RWPE1 (cell line): Measurements from ENCODE around the gene PIK3CD.

ENCODE experiments used
- CTCF ChIA-PET: fragments of 350-600 bp; sonication (Branson Sonifier 250); formaldehyde crosslinking; extraction: SDS; loops from one replicate; lab custom pipeline; 2021; lab: Yijun Ruan, JAX
- POLR2A ChIA-PET: fragments of 400-600 bp; formaldehyde crosslinking; extraction: SDS; loops from one replicate; lab custom pipeline; 2020; ENCODE audit warnings: antibody characterized with exemption; ENCODE audit not compliant: low non-redundant PET; lab: Yijun Ruan, JAX
- DNase-seq: peaks from one replicate; pipeline ENCODE4 v3.0.0; 2012; ENCODE audit warnings: low spot score
- H3K27ac ChIP-seq: fragments of 450-650 bp; 2 replicates; pipeline ENCODE4 v1.5.1; 2017
- TF ChIP-seq, protein P1 (sequence below): fragments of 450-650 bp; conservative IDR thresholded peaks from 2 replicates; pipeline ENCODE4 v1.5.1; 2017; ENCODE audit warnings: low read depth, mild to moderate bottlenecking

Gene PIK3CD

DNA sequence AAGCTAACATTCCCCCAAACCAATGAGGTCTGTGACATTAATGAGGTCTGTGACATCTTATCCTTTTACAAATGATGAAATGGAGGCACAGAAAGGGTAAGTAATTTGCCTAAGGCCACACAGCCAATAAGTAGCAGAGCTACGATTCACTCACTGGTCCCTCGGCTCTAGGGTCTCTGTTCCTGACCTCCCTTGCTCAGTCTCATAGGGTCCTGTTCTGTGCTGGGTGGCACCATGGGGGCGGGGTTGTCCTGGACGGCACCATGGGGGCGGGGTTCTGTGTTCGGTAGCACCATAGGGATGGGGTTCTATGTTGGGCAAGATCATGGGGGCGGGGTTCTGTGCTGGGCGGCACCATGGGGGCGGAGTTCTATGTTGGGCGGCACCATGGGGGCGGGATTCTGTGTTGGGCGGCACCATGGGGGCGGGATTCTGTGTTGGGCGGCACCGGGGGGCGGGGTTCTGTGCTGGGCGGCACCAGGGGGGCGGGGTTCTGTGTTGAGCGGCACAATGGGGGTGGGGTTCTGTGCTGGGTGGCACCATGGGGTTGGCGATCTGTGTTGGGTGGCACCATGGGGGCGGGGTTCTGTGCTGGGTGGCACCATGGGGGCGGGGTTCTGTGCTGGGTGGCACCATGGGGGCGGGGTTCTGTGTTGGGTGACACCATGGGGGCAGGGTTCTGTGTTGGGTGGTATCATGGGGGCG, 116.6 kb downstream of the PIK3CD start:
- TF ChIP-seq, protein P1, sequence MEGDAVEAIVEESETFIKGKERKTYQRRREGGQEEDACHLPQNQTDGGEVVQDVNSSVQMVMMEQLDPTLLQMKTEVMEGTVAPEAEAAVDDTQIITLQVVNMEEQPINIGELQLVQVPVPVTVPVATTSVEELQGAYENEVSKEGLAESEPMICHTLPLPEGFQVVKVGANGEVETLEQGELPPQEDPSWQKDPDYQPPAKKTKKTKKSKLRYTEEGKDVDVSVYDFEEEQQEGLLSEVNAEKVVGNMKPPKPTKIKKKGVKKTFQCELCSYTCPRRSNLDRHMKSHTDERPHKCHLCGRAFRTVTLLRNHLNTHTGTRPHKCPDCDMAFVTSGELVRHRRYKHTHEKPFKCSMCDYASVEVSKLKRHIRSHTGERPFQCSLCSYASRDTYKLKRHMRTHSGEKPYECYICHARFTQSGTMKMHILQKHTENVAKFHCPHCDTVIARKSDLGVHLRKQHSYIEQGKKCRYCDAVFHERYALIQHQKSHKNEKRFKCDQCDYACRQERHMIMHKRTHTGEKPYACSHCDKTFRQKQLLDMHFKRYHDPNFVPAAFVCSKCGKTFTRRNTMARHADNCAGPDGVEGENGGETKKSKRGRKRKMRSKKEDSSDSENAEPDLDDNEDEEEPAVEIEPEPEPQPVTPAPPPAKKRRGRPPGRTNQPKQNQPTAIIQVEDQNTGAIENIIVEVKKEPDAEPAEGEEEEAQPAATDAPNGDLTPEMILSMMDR = no peak
- ChIA-PET CTCF (interaction anchor here (0.5 to 0.6 kb wide), 3 partner anchors 134 to 400 kb away, joined by 3 to 7 read pairs (median 3); no protein-coding TSS in a partner anchor), POLR2A (no interaction called here)
- peak overlapping the region; percentile 92 for H3K27ac ChIP-seq
- DNase-seq = peak; percentile 15

DNA sequence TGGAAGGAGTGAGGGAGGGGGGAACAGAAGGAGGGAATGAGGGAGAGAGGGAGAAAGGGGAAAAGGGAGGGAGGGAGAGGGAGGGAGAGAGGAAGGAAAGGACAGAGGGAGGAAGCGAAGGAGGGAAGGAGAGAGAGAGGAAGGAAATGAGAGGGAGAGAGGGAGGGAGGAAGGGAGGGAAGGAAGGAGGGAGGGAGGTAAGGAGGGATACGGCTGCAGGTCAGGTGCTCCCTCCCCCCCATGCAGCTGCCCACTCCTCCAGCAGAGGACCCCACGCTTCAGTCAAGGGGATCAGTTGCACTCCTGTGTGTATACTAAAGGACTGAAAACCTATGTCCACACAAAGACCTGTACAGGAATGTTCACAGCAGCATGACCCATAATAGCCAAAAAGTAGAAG, 117.5 kb downstream of the PIK3CD start:
- DNase-seq = no peak
- TF ChIP-seq, protein P1 = no peak
- CTCF ChIA-PET = no interaction called here
- POLR2A ChIA-PET = no interaction called here
- H3K27ac ChIP-seq = peak overlapping the region; percentile 65

DNA sequence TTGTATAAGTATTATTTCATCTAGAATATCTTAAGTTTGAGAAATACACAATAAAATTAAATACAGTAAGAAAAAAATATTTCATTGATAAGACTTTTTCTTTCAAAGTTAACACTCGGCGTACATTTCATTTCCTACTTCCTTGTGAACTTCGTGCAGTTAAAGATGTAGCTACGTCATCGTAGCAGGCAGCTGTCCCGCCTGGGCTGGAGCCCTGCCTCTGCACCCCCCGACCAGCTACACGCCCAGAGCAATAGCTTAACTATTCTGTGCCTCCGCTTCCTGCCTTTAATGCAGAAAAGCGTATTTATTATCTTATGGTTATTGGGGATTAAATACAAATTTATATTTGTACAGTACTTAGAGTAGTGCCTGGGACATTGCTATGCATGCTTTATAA, 118.8 kb downstream of the PIK3CD start:
- no peak for DNase-seq
- CTCF ChIA-PET = no interaction called here
- POLR2A ChIA-PET = no interaction called here
- H3K27ac ChIP-seq = peak overlapping the region; percentile 40
- TF ChIP-seq, protein P1 = no peak

DNA sequence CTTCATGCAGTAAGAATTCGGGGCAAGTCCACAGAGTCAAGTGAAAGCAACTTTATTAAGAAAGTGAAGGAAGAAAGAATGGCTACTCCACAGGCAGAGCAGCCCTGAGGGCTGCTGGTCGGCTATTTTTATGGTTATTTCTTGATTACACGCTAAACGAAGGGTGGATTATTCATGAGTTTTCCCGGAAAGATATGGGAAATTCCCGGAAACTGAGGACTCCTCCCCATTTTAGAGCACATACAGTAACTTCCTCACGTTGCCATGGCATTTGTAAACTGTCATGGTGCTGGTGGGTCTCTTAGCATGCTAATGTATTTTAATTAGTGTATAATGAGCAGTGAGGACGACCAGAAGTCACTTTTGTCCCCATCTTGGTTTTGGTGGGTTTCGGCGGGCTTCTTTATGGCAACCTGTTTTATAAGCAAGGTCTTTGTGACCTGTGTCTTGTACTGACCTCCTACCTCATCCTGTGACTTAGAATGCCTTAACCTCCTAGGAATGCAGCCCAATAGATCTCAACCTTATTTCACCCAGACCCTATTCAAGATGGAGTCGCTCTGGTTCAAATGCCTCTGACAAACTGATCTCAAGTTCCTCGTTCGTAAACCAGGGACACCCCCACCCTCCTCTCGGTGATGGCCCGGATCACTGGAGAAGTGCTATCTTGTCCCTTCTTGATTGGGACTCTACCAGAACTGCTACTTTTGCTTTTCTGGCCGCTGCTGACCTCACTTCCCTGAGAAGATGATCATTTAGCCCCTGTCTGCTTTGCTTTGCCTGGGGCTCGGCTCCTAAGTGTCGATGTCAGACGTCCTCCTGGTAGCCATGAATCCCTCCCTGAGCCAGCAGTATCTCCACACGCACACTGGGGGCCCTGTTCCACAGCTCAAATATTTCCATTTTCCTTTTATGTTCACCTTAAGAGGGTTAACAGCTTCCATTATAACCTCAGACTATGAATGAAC, 123.5 kb downstream of the PIK3CD start:
- peak overlapping the region; percentile 79 for H3K27ac ChIP-seq
- no peak for DNase-seq
- CTCF ChIA-PET = interaction anchor here (0.7 kb wide), 1 partner anchor 87 kb away, joined by 3 read pairs; no protein-coding TSS in a partner anchor
- POLR2A ChIA-PET = no interaction called here
- TF ChIP-seq, protein P1 = no peak

DNA sequence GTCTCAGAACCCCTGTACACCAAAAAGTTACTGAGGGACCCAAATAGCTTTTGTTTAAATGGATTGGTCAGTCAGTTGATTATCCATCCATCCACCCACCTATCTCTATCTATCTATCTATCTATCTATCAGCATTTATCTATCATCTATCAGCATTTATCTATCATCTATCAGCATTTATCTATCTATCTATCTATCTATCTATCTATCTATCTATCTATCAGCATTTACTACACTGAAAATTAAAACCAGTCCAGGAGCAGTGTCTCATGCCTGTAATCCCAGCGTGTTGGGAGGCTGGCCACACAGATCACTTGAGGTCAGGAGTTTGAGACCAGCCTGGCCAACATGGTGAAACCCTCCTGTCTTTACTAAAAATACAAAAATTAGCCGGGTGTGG, 125.2 kb downstream of the PIK3CD start:
- CTCF ChIA-PET = interaction anchor here (0.8 kb wide), 1 partner anchor 150 kb away, joined by 5 read pairs; no protein-coding TSS in a partner anchor
- POLR2A ChIA-PET = no interaction called here
- TF ChIP-seq, protein P1 = no peak
- DNase-seq = no peak
- peak overlapping the region; percentile 51 for H3K27ac ChIP-seq
